HG03060 (cell line): ENCODE measurements around the gene CRAMP1.

ENCODE experiments used
- ATAC-seq: cut with Tn5 transposase; IDR thresholded peaks from one replicate; pipeline ENCODE4 v1.9.1; 2021; ENCODE audit warnings: low read depth, moderate number of reproducible peaks; ENCODE audit not compliant: unreplicated experiment

Gene CRAMP1

DNA sequence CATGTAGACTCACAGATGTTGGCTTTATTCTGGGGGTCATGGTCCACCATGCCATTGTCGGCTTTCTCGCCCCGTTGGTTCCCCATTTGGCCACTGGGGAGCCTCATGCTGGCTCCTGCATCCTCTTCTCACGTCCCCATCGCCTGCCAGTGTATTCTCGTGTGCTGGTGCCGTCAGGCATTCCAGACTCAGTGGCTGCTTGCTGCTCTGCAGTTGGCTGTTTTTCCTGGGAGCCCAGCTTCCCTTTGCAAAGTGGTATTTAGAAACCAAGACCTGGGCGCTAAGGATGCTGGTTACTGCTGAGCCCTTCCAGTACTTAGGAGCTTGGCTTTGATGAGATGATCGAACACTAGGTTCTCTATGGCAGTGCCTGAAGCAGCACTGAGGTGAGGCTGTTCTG, 19.1 kb downstream of the CRAMP1 start:
- ATAC-seq = no peak

- no peak for ATAC-seq
Observed at GRCh38 chr16:1631931-1632637, 19.9 kb downstream of the CRAMP1 start.

- ATAC-seq = no peak
Observed at GRCh38 chr16:1632638-1632970, 20.4 kb downstream of the CRAMP1 start.

GRCh38 chr16:1633310-1633709, 21.1 kb downstream of the CRAMP1 start:
- no peak for ATAC-seq

DNA sequence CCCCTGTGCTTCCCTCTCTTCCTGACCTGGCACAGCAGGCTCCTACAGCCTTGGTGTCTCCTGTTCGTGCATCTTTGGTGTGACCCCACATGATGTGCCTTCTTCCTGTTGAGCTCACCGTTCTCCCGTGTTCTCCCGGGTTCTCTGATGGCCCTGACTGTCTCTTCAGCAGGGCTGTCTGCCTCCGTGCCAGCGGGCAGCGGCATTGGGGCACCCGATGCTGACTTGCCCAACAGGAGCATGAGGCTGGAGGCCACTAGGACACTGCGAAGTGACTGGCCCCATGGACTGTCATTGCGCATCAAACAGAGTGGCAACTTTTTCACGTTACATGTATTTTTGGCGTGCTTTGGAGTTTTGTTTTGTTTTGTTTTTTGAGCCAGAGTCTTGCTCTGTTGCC, 22.4 kb downstream of the CRAMP1 start:
- no peak for ATAC-seq

DNA sequence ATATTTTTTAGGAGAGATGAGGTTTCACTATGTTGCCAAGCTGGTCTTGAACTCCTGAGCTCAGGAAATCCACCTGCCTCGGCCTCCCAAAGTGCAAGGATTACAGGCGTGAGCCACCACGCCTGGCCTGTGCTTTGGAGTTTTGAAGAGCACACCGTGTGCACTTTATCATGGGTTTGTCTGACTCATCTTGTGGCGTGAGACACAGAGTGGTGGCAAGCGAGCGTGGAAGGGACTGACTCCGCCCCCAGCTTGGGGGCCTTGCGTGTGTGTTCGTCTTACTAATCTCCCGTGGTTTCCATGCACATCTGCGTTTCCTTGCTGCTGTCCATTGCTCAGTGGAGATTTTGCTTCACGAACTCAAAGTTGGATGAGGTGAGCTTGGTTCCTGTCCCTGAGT, 22.9 kb downstream of the CRAMP1 start:
- no peak for ATAC-seq

DNA sequence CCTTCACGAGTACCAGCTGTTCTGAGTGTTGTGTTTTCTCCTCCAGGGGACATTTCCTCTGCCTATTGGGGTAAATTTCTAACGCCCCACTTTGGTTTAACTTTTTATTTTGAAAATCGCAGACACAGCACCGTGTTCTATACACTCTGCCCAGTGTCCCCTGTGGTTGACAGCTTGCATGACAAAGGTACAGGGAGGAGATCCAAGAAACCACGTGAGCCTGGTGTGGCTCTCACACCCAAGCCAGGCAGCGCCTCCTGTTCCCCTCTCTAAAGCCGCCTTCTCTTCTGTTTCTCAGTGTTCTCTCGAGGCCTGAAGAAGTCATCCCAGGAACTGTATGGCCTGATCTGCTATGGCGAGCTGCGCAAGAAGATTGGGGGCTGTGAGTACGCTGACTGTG, 25.4 kb downstream of the CRAMP1 start:
- no peak for ATAC-seq

DNA sequence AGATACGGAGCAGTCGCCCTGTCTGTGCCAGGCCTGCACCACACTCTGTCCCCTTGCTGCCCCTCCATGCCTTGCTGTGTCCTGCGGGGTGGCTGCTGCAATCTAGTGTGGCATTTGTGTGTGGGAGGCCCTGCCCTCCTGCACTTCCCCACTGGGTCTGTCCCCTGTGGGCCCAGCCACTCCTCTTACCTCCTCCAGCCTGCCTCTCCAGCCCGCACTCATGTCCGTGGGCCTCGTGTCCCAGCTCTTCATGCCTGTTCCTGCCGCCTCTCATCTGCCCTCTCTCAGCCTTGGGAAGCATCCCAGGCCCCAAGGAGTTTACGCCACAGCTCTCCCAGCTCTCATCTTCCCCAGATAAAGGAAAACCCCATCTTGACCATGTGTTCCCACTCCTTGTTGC, 26.6 kb downstream of the CRAMP1 start:
- no peak for ATAC-seq

DNA sequence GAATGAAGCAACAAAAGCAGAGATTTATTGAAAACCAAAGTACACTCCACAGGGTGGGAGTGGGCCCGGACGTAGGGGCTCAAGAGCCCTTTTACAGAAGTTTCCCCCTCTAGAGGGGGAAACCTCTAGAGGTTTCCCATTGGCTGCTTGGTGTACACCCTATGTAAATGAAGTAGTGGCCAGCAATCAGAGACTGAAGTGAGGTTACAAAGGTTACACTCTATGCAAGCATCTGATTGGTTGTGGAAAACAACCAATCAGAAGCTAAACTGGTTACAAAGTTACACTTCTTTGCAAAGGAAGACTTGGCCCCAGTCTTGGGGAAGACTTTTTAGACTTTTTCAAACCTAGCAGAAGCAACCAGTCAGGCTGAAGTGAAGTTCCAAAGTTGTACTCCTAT, 27.1 kb downstream of the CRAMP1 start:
- ATAC-seq = no peak

DNA sequence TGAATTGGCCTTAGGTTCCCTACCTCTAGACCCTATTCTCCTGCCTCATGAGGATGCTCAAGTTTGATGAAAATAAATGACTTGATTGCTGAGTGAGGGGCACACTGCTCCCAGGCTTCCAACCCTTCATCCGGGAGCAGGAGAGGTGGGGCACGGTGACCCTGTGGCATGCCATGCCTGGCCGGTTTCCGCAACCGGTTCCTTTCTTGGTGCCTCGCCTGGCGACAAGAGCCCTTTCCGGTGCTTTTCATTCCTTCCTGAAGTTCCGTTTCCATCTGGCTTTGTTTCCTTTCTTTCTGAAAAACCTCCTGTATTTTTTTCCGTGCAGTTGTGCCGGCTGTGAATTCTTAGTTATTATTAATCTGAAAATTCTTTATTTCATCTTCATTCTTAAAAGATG, 27.7 kb downstream of the CRAMP1 start:
- ATAC-seq = no peak

- no peak for ATAC-seq
Observed at GRCh38 chr16:1640261-1640941, 28.2 kb downstream of the CRAMP1 start.

DNA sequence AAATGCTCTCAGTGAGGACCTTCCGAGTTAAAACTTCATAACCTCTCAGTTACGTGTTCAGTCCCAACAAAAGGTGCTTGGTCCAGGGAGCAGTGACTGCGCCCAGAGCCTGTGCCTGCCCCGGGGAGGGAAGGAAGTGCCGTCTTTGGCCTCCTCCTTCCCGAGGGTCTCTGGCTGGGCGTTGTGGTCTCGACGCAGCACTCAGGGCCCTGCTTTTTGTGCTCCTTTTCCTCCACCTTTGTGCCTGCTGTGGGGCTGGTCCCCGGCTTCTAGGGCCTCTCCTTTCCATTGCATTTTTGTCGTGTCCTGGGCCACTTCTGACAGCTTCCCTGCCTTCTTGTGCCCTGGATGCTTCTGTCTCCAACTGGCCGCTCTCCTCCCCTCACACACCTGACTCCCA, 29.1 kb downstream of the CRAMP1 start:
- ATAC-seq = no peak

DNA sequence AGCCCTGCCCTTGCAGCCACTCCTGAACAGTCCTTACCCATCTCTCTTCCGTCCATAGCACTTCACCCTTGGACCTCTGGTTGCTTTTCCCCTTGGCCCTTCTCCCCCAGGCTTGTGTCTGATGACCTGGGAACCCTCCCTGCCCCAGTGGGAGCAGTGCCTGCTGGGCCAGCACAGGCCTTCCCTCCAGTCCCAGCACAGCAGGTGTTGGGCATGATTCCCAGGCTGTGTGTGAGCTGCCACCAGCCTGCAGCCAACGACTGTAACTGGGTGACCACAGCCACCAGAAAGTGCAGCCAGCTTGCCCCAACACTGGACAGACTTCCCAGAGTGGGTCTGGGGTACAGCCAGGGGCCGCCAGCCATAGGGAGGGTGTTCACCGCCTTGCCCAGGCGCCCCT, 30.0 kb downstream of the CRAMP1 start:
- ATAC-seq = no peak

GRCh38 chr16:1642753-1643152, 30.6 kb downstream of the CRAMP1 start:
- ATAC-seq = no peak

DNA sequence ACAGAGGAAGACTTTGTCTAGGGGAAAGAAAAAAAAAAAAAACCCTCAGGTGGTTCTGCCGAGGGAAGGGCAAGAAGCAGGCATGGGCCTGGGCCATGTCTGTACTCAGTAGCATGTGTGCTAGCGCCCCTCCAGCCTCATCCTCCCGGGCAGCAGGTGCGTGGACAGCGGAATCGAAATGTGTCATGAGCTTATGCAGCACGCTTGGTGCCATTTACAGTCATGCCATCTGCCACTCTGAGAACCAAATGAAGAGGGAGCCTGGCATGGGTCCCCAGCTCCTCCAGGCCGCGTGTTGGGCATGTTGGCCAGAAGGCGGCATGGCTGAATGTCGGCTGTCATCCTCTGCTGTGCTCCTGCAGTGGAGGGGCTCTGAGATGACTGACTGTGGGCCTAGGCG, 31.4 kb downstream of the CRAMP1 start:
- no peak for ATAC-seq

DNA sequence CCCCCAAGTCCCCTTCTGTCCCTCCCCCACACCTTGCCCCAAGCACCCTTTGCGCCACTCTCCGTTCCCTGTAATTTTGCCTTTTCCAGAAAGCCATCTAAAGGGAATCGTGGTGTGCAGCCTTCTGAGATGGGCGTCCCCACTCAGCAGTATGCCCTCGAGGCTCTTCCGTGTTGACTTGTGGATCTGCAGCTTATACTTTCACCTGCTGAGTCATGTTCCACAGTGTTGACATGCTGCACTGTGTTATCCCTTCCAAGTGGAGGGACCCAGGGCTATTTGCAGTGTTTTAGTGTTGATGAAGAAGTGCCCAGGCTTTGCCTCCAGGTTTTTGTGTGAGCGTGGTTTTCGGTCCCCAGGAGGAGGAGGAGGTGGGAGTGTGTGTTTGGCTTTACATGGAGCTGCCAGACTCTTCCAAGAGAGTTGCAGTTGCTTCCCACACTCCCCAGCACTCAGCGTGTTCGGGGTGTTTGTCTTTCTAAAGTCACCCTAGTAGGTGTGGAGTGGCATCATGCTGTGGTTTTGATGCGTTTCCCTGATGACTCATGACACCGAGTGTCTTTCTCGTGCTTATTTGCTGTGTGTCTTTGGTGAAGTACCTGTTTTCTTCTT, 33.9 kb downstream of the CRAMP1 start:
- no peak for ATAC-seq

DNA sequence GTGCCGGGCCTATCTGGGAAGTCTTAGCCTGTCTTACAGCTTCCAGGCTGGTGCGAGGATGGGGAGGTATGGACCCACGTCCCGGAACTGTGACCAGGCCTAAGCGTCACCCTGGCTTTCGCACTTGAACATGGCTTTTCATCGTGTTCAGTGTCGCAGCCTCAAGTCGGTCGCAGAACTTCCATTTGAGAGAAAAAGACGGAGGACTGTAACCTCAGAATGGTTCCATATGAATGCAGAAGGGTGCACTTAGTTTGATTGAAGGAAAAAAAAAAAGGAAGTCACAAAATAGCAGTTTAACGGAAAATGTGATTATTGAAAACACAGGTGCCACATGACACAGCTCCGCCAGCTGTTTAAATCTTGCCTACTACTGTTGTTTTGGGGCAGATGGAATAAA, 35.7 kb downstream of the CRAMP1 start:
- ATAC-seq = no peak

DNA sequence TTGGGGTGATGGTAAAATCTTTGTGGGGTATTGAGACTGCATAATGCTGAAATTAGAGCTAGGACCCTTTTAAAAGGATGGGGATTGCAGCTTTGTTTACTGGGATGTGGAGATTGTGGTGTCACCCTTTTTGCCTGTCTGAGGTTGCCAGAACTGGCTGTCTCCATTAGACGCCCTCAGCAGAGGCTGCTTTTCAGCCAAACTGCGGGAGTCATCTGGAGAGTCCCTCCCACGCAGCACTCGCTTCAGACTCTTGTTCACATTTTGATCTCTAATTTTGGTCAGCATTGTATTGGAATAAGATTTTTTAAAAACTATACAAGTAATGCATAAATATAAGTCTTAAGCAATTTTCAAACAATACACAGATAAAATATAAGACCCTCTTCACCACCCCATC, 38.0 kb downstream of the CRAMP1 start:
- ATAC-seq = no peak

DNA sequence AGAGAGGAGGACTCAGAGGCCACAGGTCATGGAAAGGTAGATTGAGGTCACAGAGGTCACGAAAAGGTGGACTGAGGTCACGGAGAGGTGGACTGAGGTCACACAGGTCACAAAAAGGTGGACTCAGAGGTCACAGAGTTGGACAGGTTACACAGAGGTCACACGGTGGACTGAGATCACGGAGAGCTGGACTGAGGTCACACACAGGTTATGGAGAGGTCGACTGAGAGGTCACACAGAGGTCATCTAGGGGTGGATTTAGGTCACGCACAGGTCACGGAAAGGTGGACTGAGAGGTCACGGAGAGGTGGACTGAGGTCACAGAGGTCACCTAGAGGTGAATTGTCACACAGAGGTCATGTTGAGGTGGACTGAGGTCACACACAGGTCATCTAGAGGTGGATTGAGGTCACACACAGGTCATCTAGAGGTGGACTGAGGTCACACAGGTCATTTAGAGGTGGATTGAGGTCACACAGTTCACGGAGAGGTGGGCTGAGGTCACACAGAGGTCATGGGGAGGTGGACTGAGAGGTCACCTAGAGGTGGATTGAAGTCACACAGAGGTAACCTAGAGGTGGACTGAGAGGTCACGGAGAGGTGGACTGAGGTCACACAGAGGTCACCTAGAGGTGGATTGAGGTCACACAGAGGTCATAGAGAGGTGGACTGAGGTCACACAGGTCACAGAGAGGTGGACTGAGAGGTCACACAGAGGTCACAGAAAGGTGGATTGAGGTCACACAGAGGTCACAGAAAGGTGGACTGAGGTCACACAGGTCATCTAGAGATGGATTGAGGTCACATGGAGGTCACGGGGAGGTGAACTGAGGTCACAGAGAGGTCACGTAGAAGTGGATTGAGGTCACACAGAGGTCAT, 39.2 kb downstream of the CRAMP1 start:
- no peak for ATAC-seq

- ATAC-seq = no peak
Observed at GRCh38 chr16:1651974-1652312, 39.8 kb downstream of the CRAMP1 start.

- no peak for ATAC-seq
Observed at GRCh38 chr16:1653023-1653422, 40.9 kb downstream of the CRAMP1 start.
